GM18870 (cell line): Measurements from ENCODE around the gene PDXK.

Experiments
- ATAC-seq: cut with Tn5 transposase; IDR thresholded peaks from one replicate; pipeline ENCODE4 v1.9.1; 2021; ENCODE audit warnings: moderate library complexity; ENCODE audit not compliant: unreplicated experiment

Gene PDXK

DNA sequence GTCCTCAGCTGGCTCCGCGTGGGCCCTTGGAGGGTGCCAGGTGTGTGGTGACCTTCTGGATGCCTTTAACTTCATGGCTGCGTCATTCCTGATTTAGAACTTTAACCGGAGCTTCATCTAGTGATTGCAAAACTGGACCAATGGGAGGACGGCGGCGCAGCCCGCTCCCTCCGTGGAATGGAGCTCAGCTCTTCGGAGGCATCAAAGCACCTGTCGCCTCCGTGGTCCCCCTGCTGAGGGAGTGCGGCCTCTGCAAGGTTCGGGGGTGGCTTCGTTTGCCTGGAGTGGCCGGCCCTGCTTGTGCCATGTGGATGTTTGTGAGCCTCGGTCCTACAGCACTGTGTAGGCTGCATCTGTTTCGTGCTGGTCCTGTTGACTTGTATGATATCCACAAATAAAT is 43.0 kb downstream of the PDXK start:
- ATAC-seq: no peak

- no peak for ATAC-seq
Observed at GRCh38 chr21:43762303-43763128, 43.6 kb downstream of the PDXK start.

DNA sequence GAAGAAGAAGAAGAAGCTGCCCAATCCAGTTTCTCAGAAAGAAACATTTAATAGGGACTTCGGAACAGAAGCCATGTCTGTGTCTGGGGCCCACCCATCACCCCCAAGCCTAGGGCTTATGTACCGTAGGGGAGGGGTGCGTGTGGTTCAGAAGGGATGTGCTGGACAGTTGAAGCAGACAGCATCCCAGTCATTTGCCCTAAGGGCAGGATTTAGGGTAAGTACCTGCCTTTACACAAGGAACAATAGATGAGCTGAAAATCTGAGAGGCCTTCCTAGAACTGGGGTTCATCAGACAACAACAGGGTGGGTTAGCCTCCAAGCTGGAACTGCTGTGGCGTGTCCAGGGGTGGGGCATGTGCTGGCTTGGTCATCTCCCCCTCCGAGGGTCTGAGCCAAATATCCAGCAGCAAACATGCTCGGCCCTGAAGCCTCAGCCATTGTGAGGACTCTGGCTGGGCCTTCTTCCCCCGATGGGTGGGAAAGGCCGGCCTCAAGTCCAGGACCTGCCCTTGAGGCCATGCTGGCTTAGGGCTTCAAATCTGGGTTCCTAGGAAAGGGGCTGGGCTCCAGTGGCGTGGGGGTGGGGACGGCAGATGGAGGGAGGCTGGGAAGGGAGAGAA is 45.1 kb downstream of the PDXK start:
- ATAC-seq: no peak

- no peak for ATAC-seq
Observed at GRCh38 chr21:43764576-43765495, 45.9 kb downstream of the PDXK start.

DNA sequence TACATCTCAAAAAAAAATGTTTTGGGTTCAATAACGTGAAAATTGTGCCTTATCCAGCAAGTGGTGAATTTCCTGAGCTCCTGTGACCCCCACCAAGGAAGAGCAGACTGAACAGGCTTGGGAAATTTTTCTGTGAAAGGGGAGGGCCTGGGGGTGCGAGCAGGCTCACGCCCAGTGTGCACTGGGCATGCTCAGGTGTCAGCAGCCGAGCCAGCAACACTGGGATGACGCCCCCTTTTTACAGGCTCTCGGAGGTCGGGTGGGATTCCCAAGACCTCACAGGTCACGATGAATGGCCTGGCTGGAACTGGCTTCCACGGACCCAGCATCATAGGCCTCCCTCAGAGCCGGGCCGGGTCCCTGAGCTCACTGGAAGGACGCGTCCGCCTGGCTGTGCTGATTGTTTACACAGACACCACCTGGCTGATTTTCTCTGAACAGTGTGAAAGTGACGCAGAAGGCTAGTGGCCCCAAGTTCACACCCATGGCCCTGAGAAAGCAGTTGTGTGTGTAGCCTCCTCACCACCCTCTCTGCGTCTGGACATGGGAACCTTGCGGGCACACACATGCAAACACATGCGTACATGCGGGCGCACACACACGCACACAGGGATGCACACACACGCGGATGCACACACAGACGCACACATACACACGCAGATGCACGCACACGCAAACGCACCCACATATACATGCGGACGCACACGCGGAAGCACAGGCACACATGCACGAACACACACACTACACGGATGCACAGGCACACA is 48.0 kb downstream of the PDXK start:
- no peak for ATAC-seq

DNA sequence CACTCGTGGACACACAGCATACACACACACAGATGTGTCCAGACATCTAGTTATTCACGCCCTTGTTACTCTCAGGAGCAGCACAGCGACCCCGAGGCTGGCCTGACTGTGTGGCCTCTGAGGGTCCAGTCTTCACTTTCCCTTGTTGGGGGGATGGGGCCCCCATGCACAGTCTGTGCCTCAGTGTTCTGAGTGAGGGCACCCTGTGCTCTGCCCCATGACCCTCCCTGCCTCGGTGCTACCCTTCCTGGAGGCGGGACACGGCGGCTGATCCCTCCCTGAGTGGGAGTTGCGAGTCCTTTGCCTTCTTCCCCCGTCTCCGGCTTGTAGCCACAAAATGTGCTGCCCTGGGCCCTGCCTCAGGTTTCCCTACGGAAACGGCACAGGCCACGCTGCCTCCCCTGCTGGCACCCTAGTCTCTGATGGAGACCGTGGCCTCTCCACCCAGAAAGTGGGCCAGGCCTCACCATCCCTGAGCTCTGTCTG is 48.6 kb downstream of the PDXK start:
- ATAC-seq: no peak

DNA sequence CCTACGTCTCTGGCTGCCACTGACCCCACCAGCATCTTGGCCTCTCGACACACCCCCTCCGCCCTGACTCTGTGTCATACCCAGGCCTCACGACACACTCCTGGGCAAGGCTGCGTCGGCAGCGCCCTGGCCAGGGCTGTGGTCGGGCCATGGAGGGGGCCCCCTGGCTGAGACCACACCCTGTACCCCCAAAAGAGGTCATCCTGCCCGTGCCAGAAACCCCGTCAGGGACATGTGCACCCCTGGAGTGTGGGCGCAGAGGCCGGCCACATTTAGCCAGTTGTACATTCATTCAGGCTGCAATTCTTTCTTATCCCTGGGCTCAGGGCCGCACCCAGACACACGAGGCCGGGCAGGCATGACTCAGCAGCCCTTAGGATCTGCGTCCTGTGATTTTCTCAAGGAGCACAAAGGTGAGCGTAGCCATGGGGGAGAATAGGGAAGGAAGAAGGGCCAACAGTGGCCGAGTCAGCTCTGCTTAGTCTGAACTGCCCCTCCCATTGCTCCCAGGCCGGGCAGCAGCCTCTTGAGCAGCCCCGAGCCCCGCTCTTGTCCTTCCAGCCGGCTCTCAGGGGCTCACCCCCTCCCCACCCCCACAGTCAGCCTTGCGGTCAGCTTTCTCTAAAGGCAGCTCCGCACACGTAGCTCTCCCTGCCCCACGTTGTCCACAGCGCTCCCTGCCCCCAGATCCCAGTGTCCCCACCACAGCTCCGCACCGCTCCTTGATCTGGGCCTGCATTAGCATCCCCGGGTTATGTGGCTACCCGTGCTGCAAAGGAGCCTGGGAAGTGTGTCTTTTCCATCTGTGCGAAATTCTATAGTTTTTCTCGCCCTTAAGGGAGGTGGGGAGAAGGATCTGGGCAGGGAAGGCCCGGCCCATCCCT is 49.3 kb downstream of the PDXK start:
- ATAC-seq: no peak

- no peak for ATAC-seq
Observed at GRCh38 chr21:43768868-43769167, 49.9 kb downstream of the PDXK start.

DNA sequence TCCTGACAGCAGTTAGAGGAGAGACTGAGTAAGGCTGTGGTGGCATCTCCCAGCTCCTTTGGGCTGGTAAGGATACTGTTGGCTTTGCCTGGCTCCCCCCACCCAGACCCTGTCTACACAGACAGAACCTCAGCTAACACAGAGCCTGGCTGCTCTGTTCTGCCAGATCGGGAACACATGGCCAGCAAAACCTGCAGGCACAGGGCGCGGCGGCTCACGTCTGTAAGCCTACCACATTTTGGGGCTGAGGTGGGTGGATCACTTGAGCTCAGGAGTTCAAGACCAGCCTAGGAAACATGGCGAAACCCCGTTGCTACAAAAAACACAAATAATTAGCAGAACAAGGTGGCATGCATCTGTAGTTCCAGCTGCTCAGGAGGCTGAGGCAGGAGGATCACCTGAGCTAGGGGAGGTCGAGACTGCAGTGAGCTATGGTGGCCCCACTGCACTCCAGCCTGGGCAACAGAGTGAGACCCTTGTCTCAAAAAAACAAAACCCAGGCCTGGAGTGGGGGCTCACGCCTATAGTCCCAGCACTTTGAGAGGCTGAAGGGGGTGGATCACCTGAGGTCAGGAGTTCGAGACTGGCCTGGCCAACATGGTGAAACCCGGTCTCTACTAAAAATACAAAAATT is 50.5 kb downstream of the PDXK start:
- no peak for ATAC-seq

GRCh38 chr21:43770066-43770655 is 51.2 kb downstream of the PDXK start:
- no peak for ATAC-seq

DNA sequence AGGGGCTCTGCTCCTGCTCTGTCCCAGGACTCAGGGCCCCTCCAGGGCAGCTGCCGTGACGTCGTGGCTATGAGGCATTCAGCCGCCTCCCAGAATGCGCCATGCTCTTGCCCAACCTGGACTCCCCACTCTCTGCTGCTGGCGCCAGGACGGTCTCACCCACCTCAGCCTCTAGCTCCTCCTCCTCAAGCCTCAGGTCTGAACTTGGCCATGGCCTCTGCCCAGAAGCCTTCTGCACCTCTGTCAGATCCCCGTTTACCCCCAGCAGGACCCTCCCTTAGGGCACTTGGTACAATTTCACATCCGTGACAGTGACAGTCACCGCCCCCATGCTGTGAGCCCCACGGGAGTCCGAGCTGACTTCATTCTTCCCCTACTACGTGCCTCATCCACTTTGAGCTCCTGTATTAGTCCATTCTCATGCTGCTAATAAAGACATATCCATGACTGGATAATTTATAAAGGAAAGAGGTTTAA is 52.3 kb downstream of the PDXK start:
- no peak for ATAC-seq

DNA sequence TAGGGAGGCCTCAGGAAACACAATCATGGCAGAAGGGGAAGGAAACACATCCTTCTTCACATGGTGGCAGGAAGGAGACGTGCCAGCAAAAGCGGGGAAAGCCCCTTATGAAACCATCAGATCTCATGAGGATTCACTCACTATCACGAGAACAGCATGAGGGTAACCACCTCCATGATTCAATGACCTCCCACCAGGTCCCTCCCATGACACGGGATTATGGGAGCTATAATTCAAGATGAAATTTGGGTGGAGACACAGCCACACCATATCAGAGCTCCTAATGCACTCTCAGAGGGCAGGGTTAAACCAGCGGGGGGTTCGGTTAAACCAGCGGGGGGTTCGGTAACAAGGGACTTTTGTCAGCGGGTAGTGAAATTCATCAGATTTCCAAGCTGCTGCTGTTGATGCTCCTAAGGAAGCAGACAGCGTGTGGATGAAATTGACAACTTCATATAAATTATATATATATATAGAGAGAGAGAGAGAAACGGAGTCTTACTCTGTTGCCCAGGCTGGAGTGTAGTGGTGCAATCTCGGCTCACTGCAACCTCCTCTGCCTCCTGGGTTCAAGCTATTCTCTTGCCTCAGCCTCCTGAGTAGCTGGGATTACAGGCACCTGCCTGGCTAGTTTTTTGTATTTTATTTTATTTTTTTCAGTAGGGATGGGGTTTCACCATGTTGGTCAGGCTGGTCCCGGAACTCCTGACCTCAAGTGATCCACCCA is 52.9 kb downstream of the PDXK start:
- no peak for ATAC-seq

DNA sequence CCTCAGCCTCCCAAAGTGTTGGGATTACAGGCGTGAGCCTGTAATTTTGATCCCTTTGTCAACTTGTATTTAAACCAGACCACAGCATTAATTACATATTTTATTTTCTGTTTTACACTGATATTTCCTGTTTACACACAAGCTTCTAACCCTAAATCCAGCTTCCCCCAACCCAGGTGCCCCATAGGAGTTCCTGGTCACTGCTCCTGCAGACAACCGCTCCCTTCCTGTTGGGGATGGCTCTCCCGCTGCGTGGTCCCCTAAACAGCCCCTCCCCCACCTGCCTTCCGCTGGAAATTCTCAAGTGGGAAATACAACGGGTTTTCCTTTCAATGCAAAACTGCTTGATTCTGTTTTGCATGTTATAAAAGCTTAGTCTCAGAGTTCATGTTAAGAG is 53.5 kb downstream of the PDXK start:
- no peak for ATAC-seq

DNA sequence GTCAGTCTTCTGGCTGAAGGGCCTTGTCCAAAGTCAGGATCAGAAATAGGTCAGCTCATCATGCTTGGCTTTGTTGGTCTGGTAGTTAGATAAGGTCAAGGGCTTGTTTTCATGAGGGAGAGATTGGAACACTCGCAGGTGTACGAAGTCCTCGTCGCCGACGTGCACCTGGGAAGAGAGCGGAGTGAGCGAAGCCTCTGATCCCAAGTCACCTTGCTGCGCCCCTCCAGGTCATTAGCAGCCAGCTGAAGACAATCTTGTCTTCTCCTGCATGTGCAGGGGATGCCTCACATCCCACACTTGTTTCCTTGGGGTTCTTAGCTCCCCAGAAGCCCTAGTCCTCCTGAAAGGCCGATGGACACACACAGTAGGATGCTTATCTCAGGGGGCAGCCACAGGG is 55.2 kb downstream of the PDXK start:
- no peak for ATAC-seq

- no peak for ATAC-seq
Observed at GRCh38 chr21:43775190-43775589, 56.3 kb downstream of the PDXK start.

DNA sequence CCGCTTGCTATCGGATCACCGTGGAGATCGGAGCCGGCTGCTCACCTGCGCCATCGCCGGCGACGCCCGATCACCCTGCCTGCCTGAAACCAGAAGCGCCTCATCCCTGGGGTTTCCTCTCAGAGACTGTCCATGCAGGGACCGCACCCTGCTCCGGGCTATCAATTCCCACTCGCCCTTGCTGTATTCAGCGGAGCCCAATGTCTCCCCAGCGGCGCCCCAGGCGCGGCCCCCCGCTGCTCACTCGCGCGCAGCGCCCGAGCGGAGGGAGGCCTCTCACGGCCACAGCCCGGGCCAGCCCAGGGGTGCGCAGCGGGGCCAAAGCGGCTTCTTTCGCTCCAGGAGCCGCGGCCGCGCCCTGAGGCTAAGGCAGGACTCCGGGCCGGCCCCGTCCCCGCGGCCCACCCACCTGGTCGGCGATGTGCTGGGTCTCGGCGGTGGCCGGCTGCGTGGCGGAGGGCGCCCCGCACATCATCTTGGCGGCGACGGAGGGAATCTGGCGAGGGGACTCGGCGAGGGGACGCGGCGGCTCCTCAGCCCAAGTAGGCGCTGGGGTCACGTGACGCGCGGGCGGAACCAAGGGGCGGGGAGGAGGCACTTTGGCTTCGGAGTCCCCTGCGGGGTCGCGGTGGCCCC is 57.0 kb downstream of the PDXK start, which contains the start of gene CSTB:
Gene CSTB, minus strand, starts transcription at position 514 of the 636 bp plus-strand sequence. Its CDS starts 39 bp downstream, at position 475.
- no peak for ATAC-seq

DNA sequence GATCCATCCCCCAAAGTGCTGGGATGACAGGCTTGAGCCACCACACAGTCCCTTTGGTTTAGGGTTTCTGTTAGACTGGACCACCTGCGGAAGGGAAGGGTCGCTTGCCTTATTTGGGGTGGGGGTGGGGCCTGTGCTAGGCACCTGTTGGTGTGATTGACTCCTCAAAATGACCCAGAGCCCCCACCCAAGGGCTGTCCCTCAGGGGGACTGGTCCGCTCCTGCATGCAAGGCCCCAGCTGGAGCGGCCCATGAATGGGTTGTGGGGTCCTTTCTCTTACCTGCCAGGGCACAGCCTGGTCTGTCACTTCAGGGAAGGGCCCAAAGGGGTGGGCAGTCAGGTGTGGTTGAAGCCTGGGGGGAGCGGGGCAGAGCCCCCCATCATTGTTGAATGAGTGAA is 59.0 kb downstream of the PDXK start:
- no peak for ATAC-seq
